Karpas-422 (cell line): ENCODE data around the gene TBCC. TPM values are rescaled to one million over a fixed set of nuclear protein-coding genes. Genes with fewer than 3 reads are reported as not detected.

Experiments
- DNase-seq: peaks from one replicate; pipeline ENCODE4 v3.0.0-alpha.2; 2015
- H2AFZ ChIP-seq: fragments of 200-600 bp; sonication (generic); 2 replicates; pipeline ENCODE4 v1.6.1; 2014; ENCODE audit warnings: antibody characterized with exemption, low read length, mixed read lengths
- H3K27ac ChIP-seq: fragments of 200-600 bp; sonication (generic); 2 replicates; pipeline ENCODE4 v1.5.1; 2014; ENCODE audit warnings: mild to moderate bottlenecking, low read length, moderate library complexity
- H3K27me3 ChIP-seq: fragments of 200-600 bp; sonication (generic); 2 replicates; pipeline ENCODE4 v1.6.1; 2014; ENCODE audit warnings: low read length, mixed read lengths
- H3K36me3 ChIP-seq: fragments of 200-600 bp; sonication (generic); 2 replicates; pipeline ENCODE4 v1.6.1; 2014; ENCODE audit warnings: low read length, mixed read lengths; ENCODE audit not compliant: insufficient read depth
- H3K4me1 ChIP-seq: fragments of 200-600 bp; sonication (generic); 2 replicates; pipeline ENCODE4 v1.6.1; 2014; ENCODE audit warnings: mild to moderate bottlenecking, low read length, mixed read lengths
- H3K4me2 ChIP-seq: fragments of 200-600 bp; sonication (generic); 2 replicates; pipeline ENCODE4 v1.6.1; 2014; ENCODE audit warnings: low read length, low read depth, mild to moderate bottlenecking; ENCODE audit not compliant: poor library complexity, severe bottlenecking
- H3K4me3 ChIP-seq: fragments of 200-600 bp; sonication (generic); 2 replicates; pipeline ENCODE4 v1.5.1; 2014; ENCODE audit warnings: mild to moderate bottlenecking, antibody characterized with exemption, low read length, mixed read lengths
- H3K79me2 ChIP-seq: fragments of 200-600 bp; sonication (generic); 2 replicates; pipeline ENCODE4 v1.6.1; 2014; ENCODE audit warnings: mild to moderate bottlenecking, low read length, mixed read lengths
- H3K9ac ChIP-seq: fragments of 200-600 bp; sonication (generic); 2 replicates; pipeline ENCODE4 v1.6.0; 2014; ENCODE audit warnings: low read length
- H3K9me2 ChIP-seq: fragments of 200-600 bp; sonication (generic), shearing (Covaris generic); replicated peaks from 2 replicates; pipeline ENCODE4 v1.6.0; 2014; ENCODE audit warnings: mild to moderate bottlenecking, low read length, moderate library complexity; ENCODE audit not compliant: insufficient read depth
- H3K9me3 ChIP-seq: fragments of 300-700, 200-600 bp; sonication (generic); 2 replicates; pipeline ENCODE4 v1.6.1; 2014; ENCODE audit warnings: low read length, mixed read lengths
- H4K20me1 ChIP-seq: fragments of 200-600 bp; sonication (generic); 2 replicates; pipeline ENCODE4 v1.6.1; 2014; ENCODE audit warnings: mild to moderate bottlenecking, antibody characterized with exemption, low read length, low read depth; ENCODE audit not compliant: insufficient read depth
- total RNA-seq: library from RNA; depleted of rRNA; stranded (reverse); fragments of >200 nt; shearing (Covaris generic); gene quantifications from 2 replicates; pipeline ENCODE4 v1.2.3, GENCODE V29; 2014; ENCODE audit warnings: low replicate concordance; rRNA removed

Gene TBCC, protein sequence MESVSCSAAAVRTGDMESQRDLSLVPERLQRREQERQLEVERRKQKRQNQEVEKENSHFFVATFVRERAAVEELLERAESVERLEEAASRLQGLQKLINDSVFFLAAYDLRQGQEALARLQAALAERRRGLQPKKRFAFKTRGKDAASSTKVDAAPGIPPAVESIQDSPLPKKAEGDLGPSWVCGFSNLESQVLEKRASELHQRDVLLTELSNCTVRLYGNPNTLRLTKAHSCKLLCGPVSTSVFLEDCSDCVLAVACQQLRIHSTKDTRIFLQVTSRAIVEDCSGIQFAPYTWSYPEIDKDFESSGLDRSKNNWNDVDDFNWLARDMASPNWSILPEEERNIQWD
- 154 and 205 TPM in 2 replicates for total RNA-seq

DNA sequence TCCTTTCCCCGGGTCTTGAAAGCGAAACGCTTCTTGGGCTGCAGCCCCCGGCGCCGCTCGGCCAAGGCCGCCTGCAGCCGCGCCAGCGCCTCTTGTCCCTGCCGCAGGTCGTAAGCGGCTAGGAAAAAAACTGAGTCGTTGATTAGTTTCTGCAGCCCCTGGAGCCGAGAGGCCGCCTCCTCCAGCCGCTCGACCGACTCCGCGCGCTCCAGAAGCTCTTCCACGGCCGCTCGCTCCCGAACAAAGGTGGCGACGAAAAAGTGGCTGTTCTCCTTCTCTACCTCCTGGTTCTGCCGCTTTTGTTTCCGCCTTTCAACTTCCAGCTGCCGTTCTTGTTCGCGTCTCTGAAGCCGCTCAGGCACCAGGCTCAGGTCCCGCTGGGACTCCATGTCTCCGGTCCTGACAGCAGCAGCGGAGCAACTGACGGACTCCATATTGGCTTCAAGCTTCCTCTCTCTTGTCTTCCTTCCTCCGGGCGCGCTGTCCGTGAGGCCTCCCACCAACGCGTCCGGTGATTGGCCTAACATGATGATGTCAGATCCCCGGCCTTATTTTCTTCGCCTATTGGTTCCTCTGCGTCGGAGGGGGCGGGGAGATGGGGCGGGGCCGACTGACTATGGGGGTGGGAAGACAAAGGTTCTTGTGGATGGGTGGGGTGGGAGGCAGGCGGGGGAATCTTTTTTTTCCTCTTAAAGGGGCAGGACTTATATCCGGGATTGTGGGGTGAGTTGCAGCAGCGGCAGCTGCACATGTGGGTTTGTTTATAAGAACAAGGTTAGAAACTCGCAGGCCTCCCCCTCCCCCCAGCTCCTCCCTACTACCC is at the start of gene TBCC:
TSS of gene TBCC (minus strand) at position 464 of the 823 bp plus-strand sequence. CDS start at position 434, 30 bp downstream.
- H3K79me2 ChIP-seq, result peaks cover 20% of the 10 kb centered on the region

DNA sequence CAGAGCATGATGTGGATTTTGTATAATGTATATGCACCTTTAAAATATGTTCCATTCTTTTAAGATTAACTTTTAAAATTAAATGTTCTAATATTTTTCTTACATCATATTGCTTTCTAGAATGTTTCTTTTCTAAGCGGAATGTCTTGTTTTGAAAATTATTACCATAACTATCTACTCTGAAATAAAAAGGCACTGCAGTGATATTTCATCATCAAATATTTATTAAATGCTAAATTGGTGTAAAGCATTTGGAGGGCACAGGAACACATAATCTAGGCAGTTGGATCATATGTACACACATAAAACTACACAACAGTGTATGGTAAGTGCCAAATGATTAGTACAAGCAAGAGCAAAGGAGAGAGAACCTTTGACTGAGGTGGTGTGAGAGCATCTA is 49.7 kb upstream of the TBCC start:
- H2AFZ ChIP-seq, result no peak overlapping the region
- peaks cover under 1% of the 10 kb centered on the region for H3K4me1 ChIP-seq
- H4K20me1 ChIP-seq, result no peaks in the 10 kb centered on the region
- no peaks in the 10 kb centered on the region for H3K27me3 ChIP-seq
- H3K36me3 ChIP-seq, result no peaks in the 10 kb centered on the region
- H3K9ac ChIP-seq, result no peak overlapping the region
- peaks cover 27% of the 10 kb centered on the region for H3K79me2 ChIP-seq
- H3K27ac ChIP-seq, result no peak overlapping the region
- no peak for DNase-seq
- no peak overlapping the region for H3K4me3 ChIP-seq
- H3K4me2 ChIP-seq, result no peak overlapping the region
- H3K9me2 ChIP-seq, result no peaks in the 10 kb centered on the region
- no peaks in the 10 kb centered on the region for H3K9me3 ChIP-seq

More for the DNA sequence above, at the start of gene TBCC:
- Histone ChIP-seq H3K9me2 (no peaks in the 10 kb centered on the region), H3K27ac (peak within 1 kb of the TSS; percentile 96), H3K36me3 (peaks cover 11% of the 10 kb centered on the region; the same call in 1 of the 2 replicates), H2AFZ (no peak within 1 kb of the TSS), H3K9ac (peak within 1 kb of the TSS; percentile 99), H3K27me3 (no peaks in the 10 kb centered on the region), H3K9me3 (no peaks in the 10 kb centered on the region), H3K4me2 (peak within 1 kb of the TSS; percentile 88), H3K4me1 (peaks cover 60% of the 10 kb centered on the region), H3K4me3 (peak within 1 kb of the TSS; percentile 92), H4K20me1 (no peaks in the 10 kb centered on the region; the same call in 1 of the 2 replicates)
- DNase-seq, result peak; percentile 99

DNA sequence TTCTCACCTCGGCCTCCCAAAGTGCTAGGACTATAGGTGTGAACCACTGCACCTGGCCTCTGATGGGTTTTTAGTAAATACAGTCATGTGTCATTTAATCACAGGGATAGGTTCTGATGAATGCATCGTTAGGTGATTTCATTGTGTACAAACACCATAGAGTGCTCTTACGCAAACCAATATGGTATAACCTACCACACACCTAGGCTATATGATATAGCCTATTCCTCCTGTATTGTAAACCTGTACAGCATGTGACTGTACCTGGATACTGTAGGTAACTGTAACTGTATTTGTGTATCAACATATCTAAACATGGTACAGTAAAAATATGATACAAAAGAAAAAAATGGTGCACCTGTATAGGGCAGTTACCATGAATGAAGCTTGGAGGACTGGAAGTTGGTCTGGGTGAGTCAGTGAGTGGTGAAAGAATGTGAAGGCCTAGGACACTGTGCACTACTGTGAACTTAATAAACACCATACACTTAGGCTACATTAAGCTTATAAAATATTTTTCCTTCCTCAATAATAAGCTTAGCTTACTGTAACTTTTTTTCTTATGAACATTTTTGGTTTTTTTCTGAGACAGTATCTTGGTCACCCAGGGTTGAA is 45.9 kb upstream of the TBCC start:
- H3K27me3 ChIP-seq, result no peaks in the 10 kb centered on the region
- no peak overlapping the region for H3K4me3 ChIP-seq
- H3K4me1 ChIP-seq, result peaks cover 37% of the 10 kb centered on the region
- H3K79me2 ChIP-seq, result peaks cover 45% of the 10 kb centered on the region
- H3K9me3 ChIP-seq, result no peaks in the 10 kb centered on the region
- no peak overlapping the region for H3K4me2 ChIP-seq
- H3K9ac ChIP-seq, result no peak overlapping the region
- H3K27ac ChIP-seq, result no peak overlapping the region
- no peak overlapping the region for H2AFZ ChIP-seq
- no peak for DNase-seq
- no peaks in the 10 kb centered on the region for H3K9me2 ChIP-seq
- H4K20me1 ChIP-seq, result no peaks in the 10 kb centered on the region
- H3K36me3 ChIP-seq, result no peaks in the 10 kb centered on the region

DNA sequence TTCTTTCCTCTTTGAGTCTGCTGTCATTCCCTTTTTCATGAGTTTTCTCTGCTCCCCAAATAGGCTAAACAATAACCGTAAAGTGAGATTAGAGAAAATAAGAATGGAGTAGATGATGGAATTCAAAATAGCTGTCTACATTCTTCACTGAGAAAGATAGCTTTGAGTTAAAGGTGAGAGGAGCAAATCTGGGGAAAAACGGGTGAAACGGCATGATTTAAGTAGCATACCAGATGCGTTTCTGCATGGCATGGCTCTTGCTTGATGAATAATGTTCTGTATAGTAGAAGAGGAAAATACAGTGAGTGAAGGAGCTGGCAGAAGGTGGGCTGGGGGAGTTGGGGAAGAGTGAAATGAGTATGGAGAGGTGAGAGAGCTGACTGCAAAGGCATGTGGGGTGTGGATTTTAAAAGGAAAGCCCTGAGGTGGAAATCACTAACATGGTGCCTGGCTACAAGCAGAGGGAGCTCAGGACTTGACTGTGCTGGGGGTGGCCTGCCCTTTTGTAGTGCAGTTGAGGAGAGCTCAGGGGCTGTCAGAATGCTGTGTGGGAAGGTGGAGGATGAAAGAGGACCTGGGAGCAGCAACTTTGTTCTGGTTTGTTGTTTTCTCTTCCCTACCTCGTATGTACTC is 44.8 kb upstream of the TBCC start:
- Histone ChIP-seq H3K4me3 (no peak overlapping the region), H3K36me3 (no peaks in the 10 kb centered on the region), H3K9me3 (no peaks in the 10 kb centered on the region), H3K27me3 (no peaks in the 10 kb centered on the region), H3K79me2 (peaks cover 57% of the 10 kb centered on the region), H3K4me2 (peak overlapping the region; percentile 34), H2AFZ (no peak overlapping the region), H4K20me1 (no peaks in the 10 kb centered on the region), H3K9me2 (no peaks in the 10 kb centered on the region), H3K27ac (peak overlapping the region; percentile 82), H3K9ac (peak overlapping the region; percentile 28; the same call in 1 of the 2 replicates), H3K4me1 (peaks cover 49% of the 10 kb centered on the region)
- DNase-seq, result peak; percentile 54

DNA sequence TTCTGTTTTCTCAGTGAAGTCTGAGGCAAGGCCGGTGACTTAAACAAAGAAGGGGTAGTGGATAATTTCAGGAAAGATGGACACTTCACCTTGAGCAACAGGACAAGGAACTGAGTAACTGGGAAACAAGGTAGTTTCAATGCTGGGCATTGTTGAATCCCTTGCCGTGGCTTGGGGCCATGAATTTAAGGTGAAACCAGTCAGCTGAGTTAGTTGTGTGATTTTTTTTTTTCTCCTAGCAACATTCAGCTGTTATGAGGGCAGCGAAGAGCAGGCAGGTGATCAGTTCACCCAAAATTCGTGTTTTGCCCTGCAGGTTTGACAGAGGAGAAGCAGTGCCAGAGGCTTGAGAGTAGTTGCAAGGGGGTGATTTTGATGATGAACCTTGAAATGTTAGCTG is 42.8 kb upstream of the TBCC start:
- no peak overlapping the region for H2AFZ ChIP-seq
- H3K27me3 ChIP-seq, result no peaks in the 10 kb centered on the region
- peaks cover 77% of the 10 kb centered on the region for H3K79me2 ChIP-seq
- H4K20me1 ChIP-seq, result no peaks in the 10 kb centered on the region
- peaks cover 68% of the 10 kb centered on the region for H3K4me1 ChIP-seq
- no peak overlapping the region; the same call in 1 of the 2 replicates for H3K4me3 ChIP-seq
- no peaks in the 10 kb centered on the region for H3K9me3 ChIP-seq
- H3K36me3 ChIP-seq, result no peaks in the 10 kb centered on the region
- peak overlapping the region; percentile 34 for H3K4me2 ChIP-seq
- no peak for DNase-seq
- H3K9ac ChIP-seq, result peak overlapping the region; percentile 25; the same call in 1 of the 2 replicates
- peak overlapping the region; percentile 82 for H3K27ac ChIP-seq
- no peaks in the 10 kb centered on the region for H3K9me2 ChIP-seq

DNA sequence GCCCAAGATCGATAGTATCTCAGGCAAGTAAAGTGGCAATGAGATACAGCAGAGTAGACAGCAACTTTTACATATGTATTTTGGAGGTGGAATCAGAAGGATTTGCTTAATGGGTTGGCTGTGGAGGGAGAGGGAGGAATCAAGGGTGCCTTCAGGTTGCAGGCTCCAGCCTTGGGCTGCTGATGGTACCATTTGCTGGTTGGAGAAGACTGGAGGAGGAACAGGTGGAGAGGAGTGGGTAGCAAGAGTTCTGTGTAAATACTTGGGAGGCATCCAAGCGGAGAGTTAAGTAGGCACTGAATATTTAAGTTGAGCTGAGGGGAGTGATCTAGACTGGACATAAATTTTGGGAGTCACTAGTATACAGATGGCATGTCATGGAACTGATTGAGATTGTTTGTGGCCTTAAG is 41.2 kb upstream of the TBCC start:
- peaks cover 81% of the 10 kb centered on the region for H3K79me2 ChIP-seq
- H3K4me2 ChIP-seq, result peak overlapping the region; percentile 87
- H3K9me2 ChIP-seq, result no peaks in the 10 kb centered on the region
- H3K4me1 ChIP-seq, result peaks cover 72% of the 10 kb centered on the region
- H4K20me1 ChIP-seq, result no peaks in the 10 kb centered on the region
- H3K27ac ChIP-seq, result peak overlapping the region; percentile 98
- H2AFZ ChIP-seq, result no peak overlapping the region
- H3K4me3 ChIP-seq, result no peak overlapping the region
- no peak overlapping the region; the same call in 1 of the 2 replicates for H3K9ac ChIP-seq
- H3K9me3 ChIP-seq, result no peaks in the 10 kb centered on the region
- no peaks in the 10 kb centered on the region for H3K36me3 ChIP-seq
- no peaks in the 10 kb centered on the region for H3K27me3 ChIP-seq
- peak; percentile 68 for DNase-seq

DNA sequence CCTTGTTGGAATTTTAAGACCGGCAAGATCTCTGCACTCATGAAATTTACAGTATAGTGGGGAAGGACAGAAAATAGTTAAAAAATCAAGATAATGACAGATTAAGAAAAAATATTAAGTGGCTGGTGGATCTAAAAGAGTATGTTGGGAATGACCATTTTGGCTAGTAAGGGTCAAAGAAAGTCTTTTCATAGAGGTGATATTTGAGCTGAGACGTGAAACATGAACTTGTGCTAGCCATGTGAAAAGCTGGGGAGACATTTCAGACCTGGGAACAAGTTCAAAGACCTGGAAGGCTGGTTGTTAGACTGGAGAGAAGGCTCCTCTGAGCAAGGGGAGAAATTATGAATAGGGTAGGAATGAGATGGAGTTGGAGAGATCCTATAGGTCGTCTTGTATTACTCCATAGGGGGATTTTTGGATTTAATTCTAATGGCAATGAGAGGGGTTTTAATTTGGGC is 40.7 kb upstream of the TBCC start:
- no peaks in the 10 kb centered on the region for H3K36me3 ChIP-seq
- H3K79me2 ChIP-seq, result peaks cover 76% of the 10 kb centered on the region
- H3K9ac ChIP-seq, result no peak overlapping the region; the same call in 1 of the 2 replicates
- H3K27me3 ChIP-seq, result no peaks in the 10 kb centered on the region
- DNase-seq, result no peak
- no peak overlapping the region for H2AFZ ChIP-seq
- no peak overlapping the region for H3K4me3 ChIP-seq
- peak overlapping the region; percentile 98 for H3K27ac ChIP-seq
- H3K4me2 ChIP-seq, result peak overlapping the region; percentile 87
- H4K20me1 ChIP-seq, result no peaks in the 10 kb centered on the region
- H3K4me1 ChIP-seq, result peaks cover 72% of the 10 kb centered on the region
- H3K9me2 ChIP-seq, result no peaks in the 10 kb centered on the region
- H3K9me3 ChIP-seq, result no peaks in the 10 kb centered on the region
